Activated B cell treated with CpG ODN at 0.5 μM for 24 hours (primary cell): ENCODE data around the gene INPP5F. TPM values are rescaled to one million over a fixed set of nuclear protein-coding genes. Genes with fewer than 3 reads are reported as not detected.

Experiments
- ATAC-seq: fragments of 200-7000 bp; cut with Tn5 transposase; one replicate; pipeline ENCODE4 v1.10.0; 2021; ENCODE audit warnings: low read depth, mild to moderate bottlenecking, moderate library complexity
- CTCF ChIA-PET: fragments of 350-600 bp; sonication (Branson Sonifier 250); formaldehyde crosslinking; loops from one replicate; lab custom pipeline; 2021; ENCODE audit warnings: antibody characterized with exemption; lab: Charles Lee
- POLR2A ChIA-PET: fragments of 350-600 bp; sonication (Branson Sonifier 250); formaldehyde crosslinking; loops from one replicate; lab custom pipeline; 2021; ENCODE audit warnings: antibody characterized with exemption; lab: Charles Lee
- DNase-seq: peaks from one replicate; pipeline ENCODE4 v3.0.0; 2022
- H3K27ac Mint-ChIP-seq: one replicate; pipeline ENCODE4 v1.8.0; 2020; ENCODE audit warnings: mixed read lengths
- H3K27me3 Mint-ChIP-seq: one replicate; pipeline ENCODE4 v1.8.0; 2021; ENCODE audit warnings: mixed read lengths
- H3K36me3 Mint-ChIP-seq: one replicate; pipeline ENCODE4 v1.8.0; 2021; ENCODE audit warnings: low read depth, mixed read lengths
- H3K4me1 Mint-ChIP-seq: one replicate; pipeline ENCODE4 v1.8.0; 2021; ENCODE audit warnings: mixed read lengths
- H3K4me3 Mint-ChIP-seq: one replicate; pipeline ENCODE4 v1.8.0; 2020; ENCODE audit warnings: mild to moderate bottlenecking, mixed read lengths
- H3K9me3 Mint-ChIP-seq: one replicate; pipeline ENCODE4 v1.8.0; 2020; ENCODE audit warnings: mixed read lengths
- CTCF ChIP-seq: fragments of 200-600 bp; IDR thresholded peaks from one replicate; pipeline ENCODE4 v1.8.0; 2022; ENCODE audit warnings: antibody characterized with exemption, mild to moderate bottlenecking
- intact Hi-C: fragments of 100-400 bp; cut with micrococcal nuclease; formaldehyde crosslinking; loops from one replicate; pipeline ENCODE4 v1.15.1; 2024
- total RNA-seq: library from RNA; stranded (reverse); gene quantifications from 2 replicates; pipeline ENCODE4 v1.2.3, GENCODE V29; 2022

The INPP5F gene
- total RNA-seq, 1 donor from 2014 or later, result 53.5 TPM

- no peak for TF ChIP-seq CTCF
- intact Hi-C loops, result no loop called here
- Mint-ChIP-seq H3K4me3 (no peak overlapping the region), H3K9me3 (no peaks in the 10 kb centered on the region), H3K36me3 (no peaks in the 10 kb centered on the region), H3K4me1 (peaks cover 46% of the 10 kb centered on the region), H3K27me3 (no peaks in the 10 kb centered on the region), H3K27ac (no peak overlapping the region)
- DNase-seq, result no peak
- no peak for ATAC-seq
- CTCF ChIA-PET, result interaction anchor here (2.2 kb wide), 1 partner anchor 10 kb away, joined by 4 read pairs; no protein-coding TSS in a partner anchor
- POLR2A ChIA-PET, result interaction anchor here (0.9 to 1.5 kb wide), 3 partner anchors 10 to 31 kb away, joined by 4 to 9 read pairs (median 7); partner anchors contain the start of gene INPP5F
Observed at GRCh38 chr10:119694608-119695007, 31.2 kb upstream of the INPP5F start.

- ATAC-seq, result peak; percentile 51
- intact Hi-C loops, result loop anchor here (1.0 to 5.0 kb wide), 5 partner anchors 9 to 183 kb away; partner anchors contain the start of gene BAG3
Observed at GRCh38 chr10:119700321-119700954, 25.4 kb upstream of the INPP5F start.

GRCh38 chr10:119701861-119702260 is 24.0 kb upstream of the INPP5F start:
- ChIA-PET POLR2A (interaction anchor here (0.7 to 8.6 kb wide), 3 partner anchors 15 to 35 kb away, joined by 3 to 236 read pairs (median 3); partner anchors contain the start of gene INPP5F), CTCF (interaction anchor here (0.9 to 2.3 kb wide), 5 partner anchors 9 to 49 kb away, joined by 3 to 9 read pairs (median 4); partner anchors contain the start of gene INPP5F)
- no peak overlapping the region for H3K4me3 Mint-ChIP-seq
- peak overlapping the region; percentile 97 for H3K27ac Mint-ChIP-seq
- DNase-seq, result no peak
- TF ChIP-seq CTCF, result no peak
- H3K9me3 Mint-ChIP-seq, result peaks cover 15% of the 10 kb centered on the region
- H3K27me3 Mint-ChIP-seq, result no peaks in the 10 kb centered on the region
- ATAC-seq, result no peak
- intact Hi-C loops, result loop anchor here (2.0 to 5.0 kb wide), 2 partner anchors 51 to 185 kb away; partner anchors contain the start of gene BAG3
- H3K4me1 Mint-ChIP-seq, result peaks cover 86% of the 10 kb centered on the region
- peaks cover 12% of the 10 kb centered on the region for H3K36me3 Mint-ChIP-seq

More at GRCh38 chr10:119700321-119700954, 25.4 kb upstream of the INPP5F start:
- H3K27ac Mint-ChIP-seq, result peak overlapping the region; percentile 97
- peaks cover 2% of the 10 kb centered on the region for H3K36me3 Mint-ChIP-seq
- TF ChIP-seq CTCF, result no peak
- H3K4me3 Mint-ChIP-seq, result peak overlapping the region; percentile 74
- H3K4me1 Mint-ChIP-seq, result peaks cover 80% of the 10 kb centered on the region
- no peak for DNase-seq
- CTCF ChIA-PET, result interaction anchor here (0.9 to 2.3 kb wide), 2 partner anchors 13 to 50 kb away, joined by 4 to 9 read pairs; no protein-coding TSS in a partner anchor
- POLR2A ChIA-PET, result interaction anchor here (1.0 to 3.0 kb wide), 2 partner anchors 25 kb away, joined by 5 to 21 read pairs; partner anchors contain the start of gene INPP5F
- peaks cover 8% of the 10 kb centered on the region for H3K9me3 Mint-ChIP-seq
- no peaks in the 10 kb centered on the region for H3K27me3 Mint-ChIP-seq

GRCh38 chr10:119702583-119702982 is 23.3 kb upstream of the INPP5F start:
- intact Hi-C loops, result loop anchor here (5.0 kb wide), 1 partner anchor 185 kb away; no protein-coding TSS in a partner anchor
- peak overlapping the region; percentile 44 for H3K4me3 Mint-ChIP-seq
- no peaks in the 10 kb centered on the region for H3K27me3 Mint-ChIP-seq
- H3K36me3 Mint-ChIP-seq, result peaks cover 19% of the 10 kb centered on the region
- DNase-seq, result no peak
- ChIA-PET CTCF (interaction anchor here (1.2 to 2.3 kb wide), 3 partner anchors 15 to 48 kb away, joined by 4 to 9 read pairs (median 6); partner anchors contain the start of gene INPP5F), POLR2A (interaction anchor here (0.6 to 8.6 kb wide), 2 partner anchors 24 to 29 kb away, joined by 5 to 236 read pairs; partner anchors contain the start of gene INPP5F)
- no peak for TF ChIP-seq CTCF
- H3K27ac Mint-ChIP-seq, result peak overlapping the region; percentile 97
- H3K9me3 Mint-ChIP-seq, result peaks cover 21% of the 10 kb centered on the region
- ATAC-seq, result no peak
- peaks cover 93% of the 10 kb centered on the region for H3K4me1 Mint-ChIP-seq
